Subcutaneous abdominal adipose tissue (tissue), 5 donors: Measurements from ENCODE around the gene KANK3.
A peak's percentile ranks its signal among the peaks of the same experiment; 100 is the strongest.

Experiments
- H3K27ac ChIP-seq: one replicate; pipeline ENCODE4 v1.7.0; 2013; ENCODE audit warnings: low read depth, mild to moderate bottlenecking, inconsistent platforms, low read length, moderate library complexity
- H3K27me3 ChIP-seq, 5 donors: one replicate each; pipeline ENCODE4 v1.7.0; 2013; ENCODE audit warnings: low read length in 5 of 5, inconsistent platforms in 1 of 5; ENCODE audit not compliant: control insufficient read depth in 5 of 5, insufficient read depth in 4 of 5
- H3K36me3 ChIP-seq, 5 donors: one replicate each; pipeline ENCODE4 v1.7.0; 2013; ENCODE audit warnings: low read length in 5 of 5; ENCODE audit not compliant: control insufficient read depth in 5 of 5, insufficient read depth in 5 of 5
- H3K4me1 ChIP-seq, 5 donors: one replicate each; pipeline ENCODE4 v1.7.0; 2013; ENCODE audit warnings: low read length in 5 of 5, mild to moderate bottlenecking in 3 of 5, moderate library complexity in 1 of 5; ENCODE audit not compliant: control insufficient read depth in 5 of 5, insufficient read depth in 5 of 5
- H3K4me3 ChIP-seq, 5 donors: one replicate each; pipeline ENCODE4 v1.7.0; 2013; ENCODE audit warnings: low read length in 5 of 5, low read depth in 1 of 5
- H3K9ac ChIP-seq, 5 donors: one replicate each; pipeline ENCODE4 v1.7.0; 2013; ENCODE audit warnings: low read length in 5 of 5, mild to moderate bottlenecking in 4 of 5, moderate library complexity in 3 of 5
- H3K9me3 ChIP-seq, 5 donors: one replicate each; pipeline ENCODE4 v1.7.0; 2013; ENCODE audit warnings: low read length in 5 of 5; ENCODE audit not compliant: control insufficient read depth in 5 of 5
- donor health status: healthy.
- donor health status: healthy.
- donor health status: healthy.
- donor health status: healthy.
- donor health status: healthy.

Gene KANK3

GRCh38 chr19:8332976-8333766 is 9.9 kb downstream of the KANK3 start:
- no peak overlapping the region for H3K4me3 ChIP-seq
- no peak overlapping the region for H3K9ac ChIP-seq
- H3K27me3 ChIP-seq = peaks cover 8 to 17% (median 11%) of the 10 kb centered on the region in 5 donors
- no peak overlapping the region for H3K27ac ChIP-seq
- H3K9me3 ChIP-seq = no peaks in the 10 kb centered on the region
- H3K36me3 ChIP-seq = peaks cover 0 to 30% (median 16%) of the 10 kb centered on the region in 5 donors
- H3K4me1 ChIP-seq = peaks cover 0 to 43% (median 28%) of the 10 kb centered on the region in 5 donors

- H3K4me3 ChIP-seq = no peak overlapping the region
- no peak overlapping the region for H3K9ac ChIP-seq
- H3K9me3 ChIP-seq = peaks cover 0 to 5% (median 3%) of the 10 kb centered on the region in 5 donors
- H3K36me3 ChIP-seq = peaks cover 0 to 39% (median 26%) of the 10 kb centered on the region in 5 donors
- H3K27me3 ChIP-seq = peaks cover 8 to 17% (median 11%) of the 10 kb centered on the region in 5 donors
- H3K27ac ChIP-seq = no peak overlapping the region
- H3K4me1 ChIP-seq = peaks cover 0 to 32% (median 23%) of the 10 kb centered on the region in 5 donors
Measured at GRCh38 chr19:8331263-8331845, 11.7 kb downstream of the KANK3 start.

DNA sequence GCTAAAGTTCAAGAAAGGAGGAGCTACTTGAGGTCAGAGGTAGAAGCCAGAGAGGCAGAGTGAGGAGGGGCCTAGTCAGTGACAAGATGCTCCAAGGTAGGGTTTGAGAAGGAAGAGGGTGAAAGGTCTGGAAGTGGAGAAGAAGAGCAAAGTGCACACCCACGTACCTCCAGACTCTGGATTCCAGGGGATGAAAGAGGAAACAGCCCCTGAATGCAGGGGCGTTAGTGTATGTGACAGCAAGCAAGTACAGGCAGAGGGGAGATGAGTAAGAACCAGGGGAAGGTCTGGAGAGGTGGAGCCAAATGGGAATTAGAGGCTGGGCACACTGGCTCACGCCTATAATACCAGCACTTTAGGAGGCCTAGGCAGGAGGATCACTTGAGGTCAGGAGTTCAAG is 13.1 kb downstream of the KANK3 start:
- no peak overlapping the region for H3K27ac ChIP-seq
- H3K36me3 ChIP-seq = peaks cover 0 to 39% (median 26%) of the 10 kb centered on the region in 5 donors
- peaks cover 0 to 5% (median 3%) of the 10 kb centered on the region in 5 donors for H3K9me3 ChIP-seq
- peaks cover 0 to 22% (median 18%) of the 10 kb centered on the region in 5 donors for H3K4me1 ChIP-seq
- H3K9ac ChIP-seq = no peak overlapping the region
- no peak overlapping the region for H3K4me3 ChIP-seq
- peaks cover 5 to 17% (median 11%) of the 10 kb centered on the region in 5 donors for H3K27me3 ChIP-seq

GRCh38 chr19:8325454-8325853 is 17.6 kb downstream of the KANK3 start:
- H3K27me3 ChIP-seq = no peaks in the 10 kb centered on the region
- H3K4me3 ChIP-seq = no peak overlapping the region
- peaks cover 4 to 37% (median 30%) of the 10 kb centered on the region in 5 donors for H3K4me1 ChIP-seq
- H3K36me3 ChIP-seq = peaks cover 0 to 48% (median 41%) of the 10 kb centered on the region in 5 donors
- no peak overlapping the region for H3K9ac ChIP-seq
- no peak overlapping the region for H3K27ac ChIP-seq
- H3K9me3 ChIP-seq = peaks cover 0 to 5% (median 3%) of the 10 kb centered on the region in 5 donors

DNA sequence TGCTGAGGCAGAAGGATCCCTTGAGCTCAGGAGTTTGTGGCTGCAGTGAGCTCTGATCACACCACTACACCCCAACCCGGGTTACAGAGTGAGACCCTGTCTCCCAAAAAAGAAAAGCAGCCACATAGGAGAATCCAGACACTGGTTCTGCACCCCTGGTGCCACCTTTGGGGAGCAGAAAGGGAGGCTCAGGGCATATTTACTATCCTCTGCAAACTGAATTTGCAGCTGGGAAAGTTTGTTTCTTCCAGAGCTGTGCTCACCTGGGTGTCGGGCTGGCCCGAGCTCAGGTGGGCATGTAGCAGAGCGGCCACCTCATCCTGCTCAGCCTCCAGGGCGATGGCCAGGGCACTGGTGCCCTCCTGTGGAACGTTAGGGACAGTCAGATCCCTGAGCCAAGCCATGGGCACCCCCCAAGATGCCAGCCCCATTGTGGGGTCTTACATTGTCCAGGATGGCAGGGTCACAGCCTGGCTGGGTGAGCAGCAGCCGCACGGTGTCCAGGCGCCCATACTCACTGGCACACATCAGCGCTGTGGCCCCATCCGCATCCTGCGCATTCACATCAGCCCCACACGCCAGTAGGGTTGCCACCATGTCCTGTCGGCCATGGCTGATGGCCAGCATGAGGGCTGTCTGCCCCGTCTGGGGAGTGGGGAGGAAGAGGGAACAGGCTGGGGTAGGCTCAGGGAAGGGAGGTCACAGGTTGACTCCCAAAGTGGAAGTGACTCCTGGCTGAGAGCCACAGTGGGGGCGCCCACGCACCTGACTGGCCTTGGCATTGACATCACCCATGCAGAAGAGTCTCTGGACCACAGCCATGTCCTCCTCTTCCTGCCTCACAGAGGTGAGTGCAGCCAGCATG is 18.6 kb downstream of the KANK3 start:
- Histone ChIP-seq H3K4me3 (no peak overlapping the region), H3K36me3 (peaks cover 0 to 39% (median 34%) of the 10 kb centered on the region in 5 donors), H3K9me3 (peaks cover 0 to 5% (median 3%) of the 10 kb centered on the region in 5 donors), H3K9ac (peak overlapping the region in 1 of 5 donors; percentile 35), H3K4me1 (peaks cover 7 to 43% (median 39%) of the 10 kb centered on the region in 5 donors), H3K27me3 (no peaks in the 10 kb centered on the region), H3K27ac (no peak overlapping the region)

GRCh38 chr19:8323781-8324185 is 19.3 kb downstream of the KANK3 start:
- peaks cover 7 to 43% (median 39%) of the 10 kb centered on the region in 5 donors for H3K4me1 ChIP-seq
- no peak overlapping the region for H3K27ac ChIP-seq
- peak overlapping the region in 1 of 5 donors; percentile 35 for H3K9ac ChIP-seq
- peaks cover 0 to 5% (median 3%) of the 10 kb centered on the region in 5 donors for H3K9me3 ChIP-seq
- H3K36me3 ChIP-seq = peaks cover 0 to 39% (median 33%) of the 10 kb centered on the region in 5 donors
- H3K4me3 ChIP-seq = no peak overlapping the region
- no peaks in the 10 kb centered on the region for H3K27me3 ChIP-seq

GRCh38 chr19:8322638-8322997 is 20.4 kb downstream of the KANK3 start:
- peak overlapping the region; percentile 89 for H3K27ac ChIP-seq
- peak overlapping the region; percentile 68 to 99 (median 92) for H3K9ac ChIP-seq
- peak overlapping the region; percentile 82 to 99 (median 95) for H3K4me3 ChIP-seq
- H3K27me3 ChIP-seq = no peaks in the 10 kb centered on the region
- H3K4me1 ChIP-seq = peaks cover 7 to 43% (median 39%) of the 10 kb centered on the region in 5 donors
- H3K36me3 ChIP-seq = peaks cover 0 to 35% (median 29%) of the 10 kb centered on the region in 5 donors
- H3K9me3 ChIP-seq = peaks cover 0 to 5% (median 3%) of the 10 kb centered on the region in 5 donors

- Histone ChIP-seq H3K36me3 (peaks cover 0 to 34% (median 27%) of the 10 kb centered on the region in 5 donors), H3K27me3 (no peaks in the 10 kb centered on the region), H3K27ac (peak overlapping the region; percentile 89), H3K9ac (peak overlapping the region; percentile 68 to 99 (median 92)), H3K4me1 (peaks cover 7 to 43% (median 39%) of the 10 kb centered on the region in 5 donors), H3K4me3 (peak overlapping the region; percentile 82 to 99 (median 95)), H3K9me3 (peaks cover 0 to 5% (median 3%) of the 10 kb centered on the region in 5 donors)
Measured at GRCh38 chr19:8321986-8322637, 20.9 kb downstream of the KANK3 start.
